PC-9 (cell line): ENCODE data around the gene TNK2. TPM values are rescaled to one million over a fixed set of nuclear protein-coding genes. Genes with fewer than 3 reads are reported as not detected.

Experiments
- BruUV-seq: library from RNA; stranded (reverse); fragments of 400-500 nt; replicated peaks from 2 replicates; lab custom pipeline; 2021; lab: Mats Ljungman, UMichigan
- CTCF ChIA-PET: fragments of 300-600 bp; sonication (Branson Sonifier 250); formaldehyde crosslinking; loops from one replicate; lab custom pipeline; 2022; ENCODE audit warnings: antibody characterized with exemption; lab: Charles Lee
- POLR2A ChIA-PET: fragments of 300-600 bp; sonication (Branson Sonifier 250); formaldehyde crosslinking; loops from one replicate; lab custom pipeline; 2022; ENCODE audit warnings: antibody characterized with exemption; ENCODE audit not compliant: unreplicated experiment; lab: Charles Lee
- DNase-seq, 2 experiments: peaks; one replicate each; pipeline versions ENCODE4 v3.0.0 to v3.0.0-alpha.2; 2015 to 2022; ENCODE audit warnings: mixed read lengths in 1 of 2
- H2AFZ ChIP-seq: fragments of 200-600 bp; sonication (generic); 2 replicates; pipeline ENCODE4 v1.8.1; 2017; ENCODE audit warnings: antibody characterized with exemption
- H3F3A ChIP-seq: fragments of 200-600 bp; sonication (generic); 2 replicates; pipeline ENCODE4 v1.8.1; 2017; ENCODE audit warnings: antibody characterized with exemption, mild to moderate bottlenecking, low read depth; ENCODE audit not compliant: insufficient read depth
- H3K27ac ChIP-seq: fragments of 200-600 bp; sonication (generic); 2 replicates; pipeline ENCODE4 v1.6.1; 2016; ENCODE audit warnings: mixed run types
- H3K27me3 ChIP-seq: fragments of 200-600 bp; sonication (generic); 2 replicates; pipeline ENCODE4 v1.6.1; 2016; ENCODE audit warnings: low read depth, mixed run types; ENCODE audit not compliant: insufficient read depth
- H3K36me3 ChIP-seq: fragments of 200-600 bp; sonication (generic); 2 replicates; pipeline ENCODE4 v1.6.1; 2016; ENCODE audit warnings: low read depth, mixed run types
- H3K4me1 ChIP-seq: fragments of 200-600 bp; sonication (generic); replicated peaks from 2 replicates; pipeline ENCODE4 v1.6.1; 2016; ENCODE audit warnings: mixed run types; ENCODE audit not compliant: insufficient read depth
- H3K4me2 ChIP-seq: fragments of 200-600 bp; sonication (generic); 2 replicates; pipeline ENCODE4 v1.6.1; 2017; ENCODE audit warnings: mixed run types
- H3K4me3 ChIP-seq: fragments of 200-600 bp; sonication (generic); 2 replicates; pipeline ENCODE4 v1.6.1; 2016; ENCODE audit warnings: mixed run types
- H3K79me2 ChIP-seq: fragments of 200-600 bp; sonication (generic); 2 replicates; pipeline ENCODE4 v1.6.1; 2017; ENCODE audit warnings: low read depth, mixed run types
- H3K9me2 ChIP-seq: fragments of 200-600 bp; sonication (generic); 2 replicates; pipeline ENCODE4 v1.8.1; 2017; ENCODE audit warnings: mild to moderate bottlenecking; ENCODE audit not compliant: insufficient read depth
- H3K9me3 ChIP-seq: fragments of 200-600 bp; sonication (generic); 2 replicates; pipeline ENCODE4 v1.8.1; 2016; ENCODE audit warnings: low read depth; ENCODE audit not compliant: insufficient read depth
- H4K20me1 ChIP-seq: fragments of 200-600 bp; sonication (generic); 2 replicates; pipeline ENCODE4 v1.8.1; 2017; ENCODE audit not compliant: insufficient read depth
- EZH2 ChIP-seq: fragments of 200-600 bp; sonication (generic); IDR thresholded peaks from 2 replicates; pipeline ENCODE4 v1.8.0; 2017; ENCODE audit warnings: antibody characterized with exemption, low read depth
- intact Hi-C: fragments of 100-400 bp; cut with micrococcal nuclease; formaldehyde crosslinking; loops from one replicate; pipeline ENCODE4 v1.10.0; 2022; ENCODE audit not compliant: unreplicated experiment
- total RNA-seq: library from RNA; stranded (reverse); gene quantifications from 2 replicates; pipeline ENCODE4 v1.2.3, GENCODE V29; 2021
- TF ChIP-seq, protein P1 (sequence below): fragments of 200-600 bp; sonication (generic); conservative IDR thresholded peaks from 2 replicates; pipeline ENCODE4 v1.6.1; 2017; ENCODE audit warnings: mixed run types, antibody characterized with exemption, mild to moderate bottlenecking, moderate library complexity

The TNK2 gene
- total RNA-seq, 1 experiment from 2014 or later: 118 TPM

DNA sequence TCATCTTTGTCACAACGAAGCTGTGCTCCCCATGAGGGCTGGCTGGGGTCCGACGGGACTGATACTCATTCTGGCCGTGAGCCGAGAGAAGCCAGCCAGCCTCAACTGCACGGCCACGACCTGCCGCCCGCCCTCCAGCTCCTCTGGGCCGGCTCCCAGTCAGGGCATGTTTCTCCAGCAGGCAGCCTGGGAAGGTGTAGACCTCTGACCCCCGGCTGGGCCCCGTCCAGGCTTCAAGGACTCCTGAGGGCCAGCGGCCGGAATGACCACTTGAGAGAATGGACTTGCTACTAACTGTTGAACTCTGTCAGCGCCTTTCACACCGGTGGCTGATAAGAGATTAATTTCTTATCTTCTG, 78.5 kb downstream of the TNK2 start:
- no peaks in the 10 kb centered on the region for H4K20me1 ChIP-seq
- no TSS peak for BruUV-seq
- no peak overlapping the region for H3K4me3 ChIP-seq
- H3K79me2 ChIP-seq: peaks cover 18% of the 10 kb centered on the region
- no peaks in the 10 kb centered on the region for H3K9me2 ChIP-seq
- no peak overlapping the region for H3K27ac ChIP-seq
- no peak for TF ChIP-seq EZH2
- TF ChIP-seq, protein P1, sequence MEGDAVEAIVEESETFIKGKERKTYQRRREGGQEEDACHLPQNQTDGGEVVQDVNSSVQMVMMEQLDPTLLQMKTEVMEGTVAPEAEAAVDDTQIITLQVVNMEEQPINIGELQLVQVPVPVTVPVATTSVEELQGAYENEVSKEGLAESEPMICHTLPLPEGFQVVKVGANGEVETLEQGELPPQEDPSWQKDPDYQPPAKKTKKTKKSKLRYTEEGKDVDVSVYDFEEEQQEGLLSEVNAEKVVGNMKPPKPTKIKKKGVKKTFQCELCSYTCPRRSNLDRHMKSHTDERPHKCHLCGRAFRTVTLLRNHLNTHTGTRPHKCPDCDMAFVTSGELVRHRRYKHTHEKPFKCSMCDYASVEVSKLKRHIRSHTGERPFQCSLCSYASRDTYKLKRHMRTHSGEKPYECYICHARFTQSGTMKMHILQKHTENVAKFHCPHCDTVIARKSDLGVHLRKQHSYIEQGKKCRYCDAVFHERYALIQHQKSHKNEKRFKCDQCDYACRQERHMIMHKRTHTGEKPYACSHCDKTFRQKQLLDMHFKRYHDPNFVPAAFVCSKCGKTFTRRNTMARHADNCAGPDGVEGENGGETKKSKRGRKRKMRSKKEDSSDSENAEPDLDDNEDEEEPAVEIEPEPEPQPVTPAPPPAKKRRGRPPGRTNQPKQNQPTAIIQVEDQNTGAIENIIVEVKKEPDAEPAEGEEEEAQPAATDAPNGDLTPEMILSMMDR: no peak
- peaks cover 34% of the 10 kb centered on the region for H3F3A ChIP-seq
- H3K36me3 ChIP-seq: peaks cover 32% of the 10 kb centered on the region
- no peaks in the 10 kb centered on the region for H3K27me3 ChIP-seq
- ChIA-PET CTCF (interaction anchor here (1.1 kb wide), 1 partner anchor 15 kb away, joined by 5 read pairs; no protein-coding TSS in a partner anchor), POLR2A (no interaction called here)
- DNase-seq: no peak
- intact Hi-C loops: no loop called here
- H3K4me1 ChIP-seq: 0 out of 2 replicates have a peak, but pooled peaks cover 5% of the 10 kb centered on the region
- no peaks in the 10 kb centered on the region for H3K9me3 ChIP-seq
- H3K4me2 ChIP-seq: no peak overlapping the region
- H2AFZ ChIP-seq: no peak overlapping the region

DNA sequence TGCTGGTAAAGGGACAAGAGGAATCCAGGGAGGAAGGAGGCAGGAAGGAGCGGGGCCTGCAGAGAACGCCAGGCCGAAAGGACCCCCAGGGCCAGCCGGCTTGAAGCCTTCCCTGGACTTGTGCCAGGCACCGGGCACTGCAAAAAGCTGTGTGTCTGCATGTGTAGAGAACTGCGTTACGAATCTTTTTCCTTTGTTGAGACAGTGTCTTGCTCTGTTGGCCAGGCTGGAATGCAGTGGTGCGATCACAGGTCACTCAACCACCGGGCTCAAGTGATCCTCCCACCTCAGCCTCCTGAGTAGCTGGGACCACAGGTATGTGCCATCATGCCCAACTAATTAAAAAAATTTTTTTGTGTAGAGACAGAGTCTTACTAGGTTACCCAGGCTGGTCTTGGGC, 79.6 kb downstream of the TNK2 start:
- Histone ChIP-seq H3K79me2 (peaks cover 22% of the 10 kb centered on the region), H3K4me3 (no peak overlapping the region), H3K4me1 (peaks cover 10% of the 10 kb centered on the region), H2AFZ (no peak overlapping the region), H3K36me3 (peaks cover 32% of the 10 kb centered on the region), H3K27ac (no peak overlapping the region), H3K27me3 (no peaks in the 10 kb centered on the region), H3K4me2 (no peak overlapping the region), H4K20me1 (no peaks in the 10 kb centered on the region), H3K9me2 (no peaks in the 10 kb centered on the region), H3F3A (peaks cover 31% of the 10 kb centered on the region), H3K9me3 (no peaks in the 10 kb centered on the region)
- BruUV-seq: no TSS peak
- ChIA-PET CTCF (interaction anchor here (1.1 kb wide), 1 partner anchor 14 kb away, joined by 5 read pairs; no protein-coding TSS in a partner anchor), POLR2A (no interaction called here)
- intact Hi-C loops: no loop called here
- DNase-seq: no peak
- TF ChIP-seq, protein P1: no peak
- TF ChIP-seq EZH2: no peak

DNA sequence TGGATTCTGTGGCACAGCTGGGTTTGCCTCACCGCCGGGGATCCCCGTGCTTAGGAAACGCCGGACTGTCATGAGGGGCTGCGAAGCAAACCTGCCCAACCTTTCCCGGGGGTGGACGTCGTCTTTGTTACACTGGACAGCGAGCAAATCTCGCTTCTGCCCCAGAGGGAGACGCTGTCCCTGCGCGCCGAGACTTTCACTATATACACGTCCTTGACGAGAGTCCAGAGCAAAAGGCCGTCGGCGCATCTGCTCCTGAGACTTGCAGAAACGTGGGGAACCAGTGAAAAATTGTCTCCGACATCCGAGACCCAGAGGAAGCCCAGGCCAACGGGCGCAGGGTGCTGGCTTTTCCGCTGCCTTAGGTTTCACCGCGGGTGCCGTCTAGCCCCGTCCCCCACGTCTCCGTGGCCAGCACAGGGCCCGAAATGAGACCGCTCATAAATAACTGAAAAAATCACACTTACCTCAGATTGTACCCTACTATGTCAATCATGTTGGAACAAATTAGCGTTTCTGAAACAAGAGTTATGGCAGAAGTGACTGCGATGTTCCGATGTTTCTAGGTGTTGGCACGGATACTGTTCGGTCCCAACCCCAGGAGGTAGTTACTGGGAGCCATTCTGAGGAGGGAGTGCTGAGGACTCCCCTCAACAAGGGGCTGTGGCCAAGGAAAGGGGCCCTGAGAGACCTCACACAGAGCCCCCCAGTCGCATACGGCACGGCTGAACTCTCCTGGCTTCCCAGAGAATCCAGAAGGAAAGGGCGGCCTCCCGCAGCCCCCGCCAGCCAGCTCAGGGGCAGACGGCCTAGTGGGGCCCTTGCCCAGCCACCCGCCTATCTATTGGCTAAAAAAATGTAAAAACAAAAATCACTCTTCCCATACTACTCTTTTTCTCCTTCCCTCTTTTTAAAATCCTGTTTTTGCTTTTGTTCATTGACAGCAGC, 82.2 kb downstream of the TNK2 start:
- ChIA-PET POLR2A (interaction anchor here (0.6 kb wide), 1 partner anchor 903 kb away, joined by 9 read pairs; no protein-coding TSS in a partner anchor), CTCF (no interaction called here)
- Histone ChIP-seq H2AFZ (no peak overlapping the region), H3K4me2 (no peak overlapping the region), H3K9me2 (no peaks in the 10 kb centered on the region), H3K4me1 (peaks cover 32% of the 10 kb centered on the region), H3K27me3 (no peaks in the 10 kb centered on the region), H3K79me2 (peaks cover 44% of the 10 kb centered on the region), H3K27ac (no peak overlapping the region), H3K4me3 (no peak overlapping the region), H3F3A (peaks cover 47% of the 10 kb centered on the region), H3K9me3 (no peaks in the 10 kb centered on the region), H4K20me1 (no peaks in the 10 kb centered on the region), H3K36me3 (peaks cover 32% of the 10 kb centered on the region)
- intact Hi-C loops: no loop called here
- DNase-seq: no peak
- BruUV-seq: no TSS peak
- no peak for TF ChIP-seq EZH2
- TF ChIP-seq, protein P1: no peak
